CD4-positive, alpha-beta T cell treated with Interleukin-15 for 4 hours (primary cell): Measurements from ENCODE around the gene RAD51B.
"Not testable (repeated sequence)": the region's sequence is repeated elsewhere in the genome, so short reads cannot be mapped to it uniquely, and the experiment has no call there.

Source experiments
- DNase-seq: peaks from one replicate; pipeline ENCODE4 v3.0.0-alpha.2; 2020; ENCODE audit warnings: low spot score

RAD51B gene

DNA sequence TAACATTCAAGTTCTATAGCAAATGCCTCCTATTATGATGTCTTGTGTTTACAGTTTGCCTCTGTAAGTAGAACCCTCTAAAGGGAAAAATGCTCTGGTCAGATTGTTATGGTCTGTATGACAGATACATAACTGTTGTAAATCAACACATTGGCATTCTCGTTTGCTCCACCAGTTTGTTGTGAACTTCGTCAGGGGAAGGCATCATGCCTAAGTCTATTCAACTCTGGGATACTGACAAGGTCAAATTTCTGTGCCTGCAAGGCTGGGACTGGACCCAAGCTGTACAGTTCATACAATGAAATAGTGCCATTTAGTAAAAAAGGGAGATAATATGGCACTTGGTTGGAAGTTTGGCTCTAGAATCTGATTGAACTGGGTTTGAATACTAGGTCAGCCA, 392.3 kb downstream of the RAD51B start:
- no peak for DNase-seq

- DNase-seq = no peak
Measured at GRCh38 chr14:68212361-68212760, 392.8 kb downstream of the RAD51B start.

DNA sequence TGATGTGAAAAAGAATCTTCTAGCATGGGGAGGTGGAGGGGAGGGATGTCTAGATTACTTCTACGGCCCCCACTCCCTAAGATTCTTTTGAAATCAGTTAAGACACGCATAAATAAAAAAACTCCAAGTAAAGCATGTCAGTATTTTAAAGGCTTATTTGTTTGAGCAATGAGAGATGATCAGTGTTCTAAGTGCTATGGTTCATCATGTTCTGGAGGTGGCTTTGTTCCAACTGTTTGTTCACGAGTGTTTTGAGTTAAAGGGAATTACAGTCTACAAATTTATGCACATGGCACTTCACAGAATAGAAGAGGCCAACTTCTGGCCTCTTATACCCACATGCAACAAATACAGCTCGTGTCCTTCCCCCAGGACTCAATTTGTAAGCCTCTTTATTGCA, 394.9 kb downstream of the RAD51B start:
- DNase-seq = no peak

DNA sequence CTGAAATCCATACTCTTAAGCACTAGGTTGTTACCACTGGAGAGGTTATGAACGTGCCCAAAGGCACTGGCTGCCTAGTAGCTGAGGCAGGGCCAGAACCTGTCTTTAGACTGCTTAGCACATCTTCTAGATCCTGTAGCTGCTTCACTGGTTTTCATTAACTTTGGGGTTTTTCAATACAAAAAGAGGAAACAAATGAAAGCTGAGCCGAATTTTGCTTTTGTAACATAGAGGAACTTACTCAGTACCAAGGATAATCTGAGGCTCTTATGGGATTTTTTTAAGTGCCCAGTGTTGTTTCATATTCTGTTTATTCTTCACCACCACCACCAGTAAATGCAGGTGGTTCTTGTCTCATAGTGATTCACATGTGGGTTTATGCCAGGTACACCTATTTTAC, 396.1 kb downstream of the RAD51B start:
- DNase-seq = no peak

DNA sequence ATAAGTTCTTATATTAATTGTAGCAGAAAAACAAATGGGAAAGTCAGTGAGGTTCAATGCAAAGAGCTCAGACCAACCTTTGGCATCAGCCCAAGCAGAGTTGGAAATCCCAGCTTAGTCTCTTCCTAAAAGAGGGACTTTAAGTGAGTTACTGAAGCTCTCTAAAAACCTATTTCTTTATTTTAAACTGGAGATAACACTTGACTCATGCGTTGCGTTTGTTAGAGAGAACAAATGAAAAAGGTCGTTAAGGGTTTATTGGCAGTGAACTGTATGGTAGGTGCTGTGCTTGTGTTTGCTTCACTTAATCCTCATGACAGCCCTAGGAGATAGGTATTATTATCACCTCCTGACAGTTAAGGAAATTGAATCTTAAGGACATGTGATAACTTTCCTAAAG, 396.5 kb downstream of the RAD51B start:
- no peak for DNase-seq

DNA sequence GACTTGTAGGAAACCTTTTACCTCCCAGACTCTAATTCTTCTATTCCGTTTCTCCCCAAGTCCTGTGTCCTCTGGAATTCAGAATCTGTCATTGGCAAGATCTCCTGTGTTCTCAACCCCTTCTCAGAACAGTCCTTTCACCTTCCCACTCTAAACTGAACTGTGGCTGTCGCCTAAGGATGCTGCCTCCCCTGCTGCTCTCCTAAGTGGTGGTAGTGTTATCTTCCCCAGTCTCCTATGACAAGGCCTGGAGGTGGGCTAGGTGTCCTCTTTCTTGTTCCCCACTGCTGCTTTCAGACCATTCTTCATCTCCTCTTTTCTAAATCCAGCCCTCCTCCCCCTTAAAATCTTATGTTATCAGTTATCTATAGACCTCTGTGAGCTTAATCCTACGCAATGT, 397.4 kb downstream of the RAD51B start:
- no peak for DNase-seq

GRCh38 chr14:68217791-68218340, 398.3 kb downstream of the RAD51B start:
- no peak for DNase-seq

GRCh38 chr14:68219407-68219806, 399.8 kb downstream of the RAD51B start:
- no peak for DNase-seq

DNA sequence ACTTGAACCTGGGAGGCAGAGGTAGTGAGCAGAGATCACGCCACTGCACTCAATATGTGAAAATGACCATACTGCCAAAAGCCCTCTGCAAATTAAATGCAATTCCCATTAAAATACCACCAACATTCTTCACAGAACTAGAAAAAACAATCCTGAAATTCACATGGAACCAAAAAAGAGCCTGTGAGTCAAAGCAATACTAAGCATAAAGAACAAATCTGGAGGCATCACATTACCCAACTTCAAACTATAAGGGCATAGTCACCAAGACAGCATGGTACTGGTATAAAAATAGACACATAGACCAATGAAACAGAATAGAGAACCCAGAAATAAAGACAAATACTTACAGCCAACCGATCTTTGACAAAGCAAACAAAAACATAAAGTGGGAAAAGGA, 401.5 kb downstream of the RAD51B start:
- not testable (repeated sequence) for DNase-seq

DNA sequence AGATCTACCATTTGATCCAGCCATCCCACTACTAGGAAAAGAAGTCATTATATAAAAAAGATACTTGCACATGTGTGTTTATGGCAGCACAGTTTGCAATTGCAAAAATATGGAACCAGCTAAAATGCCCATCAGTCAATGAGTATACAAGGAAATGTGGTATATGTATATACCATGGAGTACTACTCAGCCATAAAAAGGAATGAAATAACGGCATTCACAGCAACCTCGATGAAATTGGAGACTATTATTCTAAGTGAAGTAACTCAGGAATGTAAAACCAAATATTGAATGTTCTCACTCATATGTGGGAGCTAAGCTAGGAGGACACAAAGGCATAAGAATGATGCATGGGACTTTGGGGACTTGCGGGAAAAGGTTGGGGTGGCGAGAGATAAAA, 402.6 kb downstream of the RAD51B start:
- no peak for DNase-seq

DNA sequence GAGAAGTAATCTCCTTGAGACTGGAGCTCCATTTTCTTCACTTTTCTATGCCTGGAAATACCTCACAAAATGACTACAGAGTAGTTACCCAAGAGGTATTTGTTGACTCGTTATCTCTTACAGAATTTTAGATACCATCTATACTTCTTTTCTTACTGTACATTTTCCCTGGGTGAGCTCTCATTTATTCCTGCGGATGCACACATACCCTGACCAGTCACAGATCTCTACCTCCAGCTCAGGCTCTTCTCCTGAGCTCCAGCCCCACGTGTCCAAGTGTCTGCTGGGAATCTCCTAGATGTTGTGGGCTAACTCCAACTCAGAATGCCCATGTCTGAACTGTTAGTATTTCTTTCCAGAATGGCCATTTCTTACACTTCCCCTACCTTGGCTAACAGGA, 403.1 kb downstream of the RAD51B start:
- DNase-seq = no peak

GRCh38 chr14:68223631-68224030, 404.1 kb downstream of the RAD51B start:
- no peak for DNase-seq

DNA sequence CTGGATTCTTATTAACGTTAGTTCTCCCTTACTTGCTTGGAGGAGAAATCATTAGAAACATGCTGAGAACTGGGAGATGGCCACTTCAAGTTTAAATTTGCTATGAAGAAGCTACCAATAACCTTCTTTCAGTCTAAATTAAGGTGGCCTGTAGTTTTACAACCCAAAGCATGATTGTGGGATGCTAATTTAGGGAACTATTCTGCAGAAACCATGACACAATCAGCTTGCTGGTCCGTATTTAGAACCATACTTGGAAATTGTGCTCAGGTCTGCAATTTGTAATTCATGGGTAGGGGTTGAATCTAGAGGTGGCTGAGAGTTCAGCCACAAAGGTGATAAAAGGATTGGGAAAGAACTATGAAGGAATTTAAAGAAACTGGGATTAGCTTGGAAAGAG, 405.7 kb downstream of the RAD51B start:
- no peak for DNase-seq

GRCh38 chr14:68226523-68226922, 406.9 kb downstream of the RAD51B start:
- DNase-seq = no peak

- no peak for DNase-seq
Measured at GRCh38 chr14:68228656-68229055, 409.1 kb downstream of the RAD51B start.

DNA sequence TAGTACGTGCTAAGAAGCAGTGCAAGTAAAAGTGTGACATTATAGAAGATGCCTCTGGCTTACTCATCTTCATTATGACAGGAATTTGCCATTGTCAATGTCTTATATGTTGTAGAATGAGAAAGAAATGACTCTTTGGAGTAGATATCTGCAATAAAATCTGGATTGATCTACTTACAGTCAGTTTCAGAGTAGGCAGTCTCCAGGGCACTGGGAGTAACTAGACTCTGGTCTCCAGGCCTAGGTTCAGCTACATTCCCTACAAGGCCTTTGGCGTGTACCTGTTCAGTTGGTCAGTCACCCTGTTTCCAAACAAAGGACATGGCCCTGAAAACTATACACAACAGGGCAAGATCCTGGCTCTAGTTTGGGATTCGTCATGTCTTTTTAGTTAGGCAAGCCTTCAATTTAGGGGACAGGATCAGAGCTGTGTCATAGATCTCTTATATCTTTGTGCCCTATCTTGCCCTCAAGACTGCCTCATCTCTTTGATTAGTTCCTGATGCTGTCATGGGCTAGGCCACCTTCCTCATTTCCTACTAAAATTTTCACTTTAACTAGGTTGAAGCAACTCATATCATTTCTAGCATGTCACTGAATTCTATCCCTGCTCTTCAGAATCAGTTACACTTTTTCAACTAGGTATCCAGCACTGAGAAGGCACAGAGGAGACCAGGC, 410.0 kb downstream of the RAD51B start:
- no peak for DNase-seq

- DNase-seq = no peak
Measured at GRCh38 chr14:68230202-68230949, 410.8 kb downstream of the RAD51B start.

DNA sequence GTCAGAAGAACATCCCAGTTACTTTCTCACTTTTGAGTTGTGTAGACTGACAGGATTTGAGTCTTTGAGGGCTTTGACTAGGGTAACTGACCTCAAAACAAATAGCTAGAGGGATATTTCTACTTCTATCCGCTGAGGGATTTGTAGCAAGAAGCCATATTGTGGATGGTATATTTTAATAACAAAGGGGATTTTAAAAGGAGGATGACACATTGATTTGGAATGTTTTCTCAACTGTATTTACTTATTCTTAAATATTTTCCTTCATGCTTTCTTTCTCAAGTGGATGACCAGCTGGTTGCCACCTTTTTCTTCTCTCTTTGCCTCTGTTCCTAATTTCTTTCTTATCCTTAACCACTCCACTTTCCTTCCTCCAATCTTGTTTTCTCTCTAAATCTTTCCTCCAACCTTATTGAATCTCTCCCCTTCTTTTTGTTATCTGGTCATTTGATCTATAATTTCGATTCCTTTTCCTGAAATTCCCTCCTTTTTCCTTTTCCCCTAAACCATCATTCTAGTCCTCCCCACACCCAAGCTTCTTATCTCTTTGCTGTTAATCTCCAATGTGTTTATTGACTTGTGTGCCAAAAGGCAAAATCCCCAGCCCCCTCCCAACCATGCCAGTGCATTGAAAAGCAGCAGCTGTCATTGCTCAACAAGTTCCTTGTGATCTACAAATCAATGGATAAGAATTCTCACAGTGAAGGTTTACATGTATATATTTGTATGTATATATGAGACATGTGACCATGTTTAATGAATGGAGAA, 411.6 kb downstream of the RAD51B start:
- no peak for DNase-seq

DNA sequence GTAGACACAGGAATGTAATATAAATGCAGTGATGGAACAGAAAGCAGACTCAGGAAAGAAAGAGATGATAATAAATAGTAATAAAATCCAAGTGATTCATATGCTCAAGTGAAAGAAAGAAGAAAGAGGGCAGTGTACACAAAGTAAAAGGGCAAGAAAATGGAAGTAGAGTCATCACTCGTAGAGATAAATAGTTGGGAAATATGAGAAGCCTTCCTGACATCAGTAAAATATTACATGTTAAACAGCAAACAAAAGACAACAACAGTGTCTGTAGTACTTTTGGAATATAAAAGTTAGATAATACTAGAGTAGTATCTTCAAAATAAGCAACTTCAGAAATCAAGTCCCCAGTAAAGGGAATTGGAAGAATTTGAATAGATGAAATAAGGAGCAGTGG, 412.3 kb downstream of the RAD51B start:
- DNase-seq = no peak

- peak; percentile 23 for DNase-seq
Measured at GRCh38 chr14:68232300-68233055, 412.9 kb downstream of the RAD51B start.

- no peak for DNase-seq
Measured at GRCh38 chr14:68233101-68233784, 413.7 kb downstream of the RAD51B start.
